Esophagus squamous epithelium (tissue), 4 donors: ENCODE results near the gene CD40.

Experiments used
- CTCF ChIP-seq, 6 experiments: fragments of 450-650 bp in 4 of 6; fragments of 200-600 bp in 2 of 6; sonication (generic) in 2 of 6; IDR thresholded peaks; one replicate each; pipeline ENCODE4 v1.5.1; 2016 to 2019; ENCODE audit warnings: antibody characterized with exemption in 6 of 6, mild to moderate bottlenecking in 4 of 6, moderate library complexity in 4 of 6
- POLR2A ChIP-seq, 4 donors: fragments of 450-650 bp; IDR thresholded peaks; one replicate each; pipeline ENCODE4 v1.6.1; 2017; ENCODE audit warnings: antibody characterized with exemption in 4 of 4, mild to moderate bottlenecking in 4 of 4, moderate library complexity in 3 of 4

- TF ChIP-seq CTCF (IDR thresholded peaks at IDR 0.05) (no peak), POLR2A (IDR thresholded peaks at IDR 0.05) (no peak)
These were observed 34.5 kb upstream of the CD40 start for GRCh38 chr20:46083531-46084061.
